ENCODE measurements around the gene SLC25A19.
A peak's percentile ranks its signal among the peaks of the same experiment; 100 is the strongest.

Gene SLC25A19

DNA sequence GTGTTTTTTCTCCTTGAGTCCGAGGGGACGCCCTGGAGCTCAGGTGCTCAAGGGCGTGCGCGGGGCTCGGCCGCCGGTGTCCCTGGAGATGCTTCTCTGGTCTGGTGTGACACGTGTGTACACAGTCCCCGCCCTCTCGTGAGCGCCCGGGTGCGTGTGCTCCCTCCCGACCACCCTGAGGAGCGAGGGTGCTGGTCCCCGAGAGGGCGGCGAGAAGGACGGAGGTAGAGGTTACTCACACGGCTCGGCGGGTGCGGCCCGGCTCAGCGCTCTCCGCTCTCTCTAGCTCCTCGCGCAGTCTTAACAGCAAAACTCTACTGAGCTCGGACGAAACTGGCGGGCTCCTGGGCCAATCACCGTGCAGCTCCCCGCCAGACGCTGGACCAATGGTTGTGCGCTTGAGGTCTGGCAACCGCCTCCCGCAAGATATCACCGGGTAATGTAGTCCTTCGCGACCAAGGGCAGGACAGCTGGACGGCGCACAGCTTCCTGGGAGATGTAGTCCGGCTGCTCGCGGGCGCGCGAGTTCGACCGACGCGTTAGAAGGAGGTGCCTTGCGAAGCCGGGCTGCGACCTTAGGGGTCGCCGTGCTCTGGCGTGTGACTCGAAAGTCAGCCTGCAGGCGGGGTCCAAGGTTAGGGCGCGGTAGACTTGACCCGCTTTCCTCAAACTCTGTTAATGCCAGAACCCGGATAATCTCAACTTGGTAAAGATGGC lies at the start of gene SLC25A19:
SLC25A19 (minus strand) TSS at position 319 of the 717 bp plus-strand sequence. CDS start 2,669 bp downstream, outside the sequence.
- no peaks in the 10 kb centered on the region for H3K27me3 ChIP-seq (ENCODE audit: insufficient read depth, low read length, poor library complexity, severe bottlenecking)
- peak within 1 kb of the TSS; percentile 72 for H3K9ac ChIP-seq (ENCODE audit: low read depth, low read length, poor library complexity, severe bottlenecking)
- H3F3A ChIP-seq (ENCODE audit: low read depth) = 0 out of 2 replicates have a peak, but pooled peaks cover 4% of the 10 kb centered on the region
- H2AFZ ChIP-seq (ENCODE audit: low read length) = peak within 1 kb of the TSS; percentile 91
- H3K4me1 ChIP-seq (ENCODE audit: insufficient read depth, low read length, poor library complexity, severe bottlenecking) = peaks cover 10% of the 10 kb centered on the region
- no peaks in the 10 kb centered on the region for H3K9me3 ChIP-seq (ENCODE audit: insufficient read depth, low read depth, low read length)
- H3K9me2 ChIP-seq (replicated peaks; ENCODE audit: low read depth, low read length) = no peaks in the 10 kb centered on the region
- H4K20me1 ChIP-seq (ENCODE audit: insufficient read depth, low read length, poor library complexity, severe bottlenecking) = no peaks in the 10 kb centered on the region
- peak within 1 kb of the TSS; percentile 81 for H3K4me3 ChIP-seq (ENCODE audit: low read length, poor library complexity, severe bottlenecking)
- H3K36me3 ChIP-seq (ENCODE audit: insufficient read depth, low read length) = peaks cover 5% of the 10 kb centered on the region; the same call in 1 of the 2 replicates
- H3K4me2 ChIP-seq (ENCODE audit: low read depth, low read length, poor library complexity, severe bottlenecking) = peak within 1 kb of the TSS; percentile 81
- TF ChIP-seq, protein P1, sequence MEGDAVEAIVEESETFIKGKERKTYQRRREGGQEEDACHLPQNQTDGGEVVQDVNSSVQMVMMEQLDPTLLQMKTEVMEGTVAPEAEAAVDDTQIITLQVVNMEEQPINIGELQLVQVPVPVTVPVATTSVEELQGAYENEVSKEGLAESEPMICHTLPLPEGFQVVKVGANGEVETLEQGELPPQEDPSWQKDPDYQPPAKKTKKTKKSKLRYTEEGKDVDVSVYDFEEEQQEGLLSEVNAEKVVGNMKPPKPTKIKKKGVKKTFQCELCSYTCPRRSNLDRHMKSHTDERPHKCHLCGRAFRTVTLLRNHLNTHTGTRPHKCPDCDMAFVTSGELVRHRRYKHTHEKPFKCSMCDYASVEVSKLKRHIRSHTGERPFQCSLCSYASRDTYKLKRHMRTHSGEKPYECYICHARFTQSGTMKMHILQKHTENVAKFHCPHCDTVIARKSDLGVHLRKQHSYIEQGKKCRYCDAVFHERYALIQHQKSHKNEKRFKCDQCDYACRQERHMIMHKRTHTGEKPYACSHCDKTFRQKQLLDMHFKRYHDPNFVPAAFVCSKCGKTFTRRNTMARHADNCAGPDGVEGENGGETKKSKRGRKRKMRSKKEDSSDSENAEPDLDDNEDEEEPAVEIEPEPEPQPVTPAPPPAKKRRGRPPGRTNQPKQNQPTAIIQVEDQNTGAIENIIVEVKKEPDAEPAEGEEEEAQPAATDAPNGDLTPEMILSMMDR (conservative IDR thresholded peaks at IDR 0.05; ENCODE audit: low read length) = peak; percentile 37; the same call in 1 of the 2 replicates
- TF ChIP-seq EZH2phosphoT487 (IDR thresholded peaks at IDR 0.05; ENCODE audit: borderline replicate concordance) = no peak
- peaks cover 20% of the 10 kb centered on the region; the same call in 1 of the 2 replicates for H3K79me2 ChIP-seq (ENCODE audit: insufficient read depth, low read length)

DNA sequence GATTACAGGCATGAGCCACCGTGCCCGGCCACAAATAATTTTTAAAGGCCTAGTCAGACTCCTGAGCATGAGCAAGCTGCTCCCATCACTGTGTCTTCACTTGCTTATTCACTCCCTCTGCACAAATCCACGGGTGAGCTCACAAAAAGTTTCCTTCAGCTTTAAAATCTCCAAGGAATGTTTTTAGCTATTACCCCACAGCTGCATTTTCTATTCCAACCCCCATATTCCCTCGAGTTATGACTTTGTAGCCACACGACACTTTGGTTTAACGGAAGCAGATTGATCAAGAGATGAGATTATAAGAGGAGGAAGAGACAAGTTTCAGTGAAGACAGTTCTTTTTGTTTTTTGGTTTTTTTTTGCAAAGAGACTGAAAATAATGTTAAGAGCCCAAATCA lies 49.1 kb upstream of the SLC25A19 start:
- peak overlapping the region; percentile 74 for H3K9ac ChIP-seq (ENCODE audit: low read depth, low read length, poor library complexity, severe bottlenecking)
- H3F3A ChIP-seq (ENCODE audit: low read depth) = peaks cover 31% of the 10 kb centered on the region

DNA sequence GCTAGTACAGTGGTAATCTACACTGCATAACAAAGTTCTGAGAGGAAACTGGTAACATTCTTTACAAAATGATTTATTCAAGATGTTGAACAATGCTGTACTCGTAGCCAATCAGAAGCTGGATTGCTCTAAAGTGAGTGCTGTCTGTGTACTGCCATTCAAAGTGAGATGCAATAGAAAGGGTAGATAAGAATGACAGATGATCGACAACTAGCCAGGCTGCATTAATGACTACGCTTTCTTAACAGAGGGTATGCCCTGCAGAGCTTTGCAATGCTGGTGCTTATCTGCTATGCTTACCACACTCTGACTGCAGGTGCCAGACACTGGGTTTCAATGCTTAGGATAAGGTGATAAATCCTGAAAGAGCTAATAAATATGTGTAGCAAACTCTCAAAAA lies 46.1 kb upstream of the SLC25A19 start:
- H3K36me3 ChIP-seq (ENCODE audit: insufficient read depth, low read length) = peaks cover 19% of the 10 kb centered on the region; the same call in 1 of the 2 replicates
- peak overlapping the region; percentile 59 for H3K4me2 ChIP-seq (ENCODE audit: low read depth, low read length, poor library complexity, severe bottlenecking)
- no peaks in the 10 kb centered on the region for H3K9me3 ChIP-seq (ENCODE audit: insufficient read depth, low read depth, low read length)
- peak overlapping the region; percentile 58 for H3K9ac ChIP-seq (ENCODE audit: low read depth, low read length, poor library complexity, severe bottlenecking)
- H2AFZ ChIP-seq (ENCODE audit: low read length) = no peak overlapping the region
- H3F3A ChIP-seq (ENCODE audit: low read depth) = peaks cover 27% of the 10 kb centered on the region
- H3K27me3 ChIP-seq (ENCODE audit: insufficient read depth, low read length, poor library complexity, severe bottlenecking) = no peaks in the 10 kb centered on the region
- H3K4me3 ChIP-seq (ENCODE audit: low read length, poor library complexity, severe bottlenecking) = no peak overlapping the region
- H3K79me2 ChIP-seq (ENCODE audit: insufficient read depth, low read length) = peaks cover 74% of the 10 kb centered on the region
- TF ChIP-seq EZH2phosphoT487 (IDR thresholded peaks at IDR 0.05; ENCODE audit: borderline replicate concordance) = no peak
- TF ChIP-seq, protein P1 (conservative IDR thresholded peaks at IDR 0.05; ENCODE audit: low read length) = no peak
- H3K4me1 ChIP-seq (ENCODE audit: insufficient read depth, low read length, poor library complexity, severe bottlenecking) = peaks cover 58% of the 10 kb centered on the region
- H3K9me2 ChIP-seq (replicated peaks; ENCODE audit: low read depth, low read length) = no peaks in the 10 kb centered on the region
- H4K20me1 ChIP-seq (ENCODE audit: insufficient read depth, low read length, poor library complexity, severe bottlenecking) = no peaks in the 10 kb centered on the region

More for the DNA sequence above, 49.1 kb upstream of the SLC25A19 start:
- TF ChIP-seq, protein P1 (conservative IDR thresholded peaks at IDR 0.05; ENCODE audit: low read length) = no peak
- no peak for TF ChIP-seq EZH2phosphoT487 (IDR thresholded peaks at IDR 0.05; ENCODE audit: borderline replicate concordance)
- Histone ChIP-seq H3K36me3 (ENCODE audit: insufficient read depth, low read length) (no peaks in the 10 kb centered on the region), H2AFZ (ENCODE audit: low read length) (no peak overlapping the region), H4K20me1 (ENCODE audit: insufficient read depth, low read length, poor library complexity, severe bottlenecking) (no peaks in the 10 kb centered on the region), H3K4me1 (ENCODE audit: insufficient read depth, low read length, poor library complexity, severe bottlenecking) (peaks cover 81% of the 10 kb centered on the region), H3K4me2 (ENCODE audit: low read depth, low read length, poor library complexity, severe bottlenecking) (peak overlapping the region; percentile 78), H3K79me2 (ENCODE audit: insufficient read depth, low read length) (peaks cover 74% of the 10 kb centered on the region), H3K9me2 (replicated peaks; ENCODE audit: low read depth, low read length) (no peaks in the 10 kb centered on the region), H3K9me3 (ENCODE audit: insufficient read depth, low read depth, low read length) (no peaks in the 10 kb centered on the region), H3K27me3 (ENCODE audit: insufficient read depth, low read length, poor library complexity, severe bottlenecking) (no peaks in the 10 kb centered on the region), H3K4me3 (ENCODE audit: low read length, poor library complexity, severe bottlenecking) (peak overlapping the region; percentile 61)

All from Loucy (cell line).